GM21360 (cell line): ENCODE measurements around the gene VPS36.
"Not testable (repeated sequence)": the region's sequence is repeated elsewhere in the genome, so short reads cannot be mapped to it uniquely, and the experiment has no call there.

ENCODE experiments used
- ATAC-seq: cut with Tn5 transposase; IDR thresholded peaks from one replicate; pipeline ENCODE4 v1.9.1; 2021; ENCODE audit warnings: mild to moderate bottlenecking, moderate library complexity; ENCODE audit not compliant: unreplicated experiment

VPS36 gene

GRCh38 chr13:52447354-52447753, 3.1 kb downstream of the VPS36 start:
- no peak for ATAC-seq

GRCh38 chr13:52446265-52446664, 4.2 kb downstream of the VPS36 start:
- ATAC-seq = no peak

GRCh38 chr13:52432456-52432855, 18.0 kb downstream of the VPS36 start:
- no peak for ATAC-seq

- no peak for ATAC-seq
These were observed 22.1 kb downstream of the VPS36 start for GRCh38 chr13:52428295-52428694.

- ATAC-seq = no peak
These were observed 29.2 kb downstream of the VPS36 start for GRCh38 chr13:52421216-52421615.

GRCh38 chr13:52419080-52419479, 31.4 kb downstream of the VPS36 start:
- no peak for ATAC-seq

- no peak for ATAC-seq
These were observed 35.5 kb downstream of the VPS36 start for GRCh38 chr13:52414963-52415362.

- ATAC-seq = no peak
These were observed 36.4 kb downstream of the VPS36 start for GRCh38 chr13:52414051-52414450.

GRCh38 chr13:52412128-52412527, 38.3 kb downstream of the VPS36 start:
- no peak for ATAC-seq

GRCh38 chr13:52411629-52412028, 38.8 kb downstream of the VPS36 start:
- no peak for ATAC-seq

GRCh38 chr13:52408071-52408658, 42.3 kb downstream of the VPS36 start:
- ATAC-seq = not testable (repeated sequence)

- ATAC-seq = not testable (repeated sequence)
These were observed 43.0 kb downstream of the VPS36 start for GRCh38 chr13:52407436-52407835.

- ATAC-seq = no peak
These were observed 43.8 kb downstream of the VPS36 start for GRCh38 chr13:52406629-52407028.

- no peak for ATAC-seq
These were observed 44.5 kb downstream of the VPS36 start, which contains the start of gene THSD1 for GRCh38 chr13:52405767-52406494. Gene THSD1 (minus strand): TSS chr13:52406172. CDS start chr13:52402600, 3,572 bp downstream.

GRCh38 chr13:52405369-52405766, 45.1 kb downstream of the VPS36 start:
- no peak for ATAC-seq

GRCh38 chr13:52399708-52400107, 50.7 kb downstream of the VPS36 start:
- no peak for ATAC-seq

GRCh38 chr13:52399046-52399445, 51.4 kb downstream of the VPS36 start:
- ATAC-seq = no peak

GRCh38 chr13:52395704-52396103, 54.7 kb downstream of the VPS36 start:
- ATAC-seq = no peak

GRCh38 chr13:52394586-52394985, 55.8 kb downstream of the VPS36 start:
- no peak for ATAC-seq

GRCh38 chr13:52393572-52394357, 56.7 kb downstream of the VPS36 start:
- ATAC-seq = no peak

- ATAC-seq = no peak
These were observed 62.7 kb downstream of the VPS36 start for GRCh38 chr13:52387721-52388120.

- ATAC-seq = no peak
These were observed 64.6 kb downstream of the VPS36 start for GRCh38 chr13:52385870-52386269.
